ENCODE data around the gene ELN. TPM values are rescaled to one million over a fixed set of nuclear protein-coding genes. Genes with fewer than 3 reads are reported as not detected.

Gene ELN
- total and polyA plus RNA-seq, 2 of the 8 experiments (the other 6 are each of a cell fraction or from before 2014, with no cell fraction given) = 5.1 to 5.6 TPM

GRCh38 chr7:74052628-74053027 lies 24.7 kb downstream of the ELN start:
- Histone ChIP-seq H3K27ac (ENCODE audit: low read depth, low read length) (no peak overlapping the region), H2BK120ac (replicated peaks; ENCODE audit: low read depth, low read length) (no peak overlapping the region), H2BK5ac (ENCODE audit: low read depth, low read length) (0 out of 2 replicates have a peak overlapping the region, but pooled peaks have one; percentile 12), H2AK5ac (ENCODE audit: low read depth, low read length) (no peak overlapping the region), H3K27me3 (replicated peaks in 1 of 4; ENCODE audit: control insufficient read depth in 3 of 4, extremely low read depth in 1 of 4, insufficient read depth in 3 of 4, low read length in 3 of 4) (peaks cover 0 to under 1% (median 0%) of the 10 kb centered on the region in 4 experiments; a peak in 1 of 7 replicates), H3K4me2 (ENCODE audit: insufficient read depth in 1 of 2, low read depth in 2 of 2, low read length in 2 of 2) (no peak overlapping the region), H2BK12ac (ENCODE audit: low read depth, low read length) (no peak overlapping the region), H2AFZ (ENCODE audit: low read length) (no peak overlapping the region), H3K14ac (ENCODE audit: insufficient read length) (no peak overlapping the region), H4K8ac (ENCODE audit: extremely low read depth, insufficient read depth, low read length) (no peak overlapping the region), H4K20me1 (replicated peaks in 1 of 2; ENCODE audit: control insufficient read depth in 1 of 2, insufficient read depth in 2 of 2, low read length in 2 of 2) (peaks cover 0 to 2% of the 10 kb centered on the region in 2 experiments), H3K23ac (ENCODE audit: insufficient read length) (no peak overlapping the region), H2BK15ac (ENCODE audit: low read length) (no peak overlapping the region), H2BK20ac (ENCODE audit: low read length) (no peak overlapping the region), H3K4ac (replicated peaks; ENCODE audit: insufficient read length, low read depth, low read length) (no peak overlapping the region), H4K5ac (ENCODE audit: insufficient read length, low read depth, low read length) (no peak overlapping the region), H3K23me2 (ENCODE audit: low read depth, low read length) (peaks cover 28% of the 10 kb centered on the region; the same call in 1 of the 2 replicates), H3K79me1 (ENCODE audit: low read depth, low read length) (no peaks in the 10 kb centered on the region), H3K18ac (ENCODE audit: extremely low read depth, low read length) (no peak overlapping the region), H3K56ac (replicated peaks; ENCODE audit: insufficient read length, low read depth, low read length) (no peak overlapping the region), H3K36me3 (ENCODE audit: control insufficient read depth in 2 of 4, insufficient read depth in 4 of 4, low read length in 3 of 4) (no peaks in the 10 kb centered on the region), H3K79me2 (ENCODE audit: control insufficient read depth in 1 of 2, insufficient read depth in 2 of 2, low read length in 2 of 2) (no peaks in the 10 kb centered on the region), H4K91ac (replicated peaks; ENCODE audit: insufficient read length, low read length) (no peak overlapping the region), H3K4me3 (ENCODE audit: extremely low read depth in 1 of 4, insufficient read depth in 2 of 4, low read depth in 3 of 4, low read length in 4 of 4) (no peak overlapping the region), H3K9me3 (ENCODE audit: insufficient read depth in 2 of 2, low read depth in 1 of 2, low read length in 1 of 2) (no peaks in the 10 kb centered on the region), H3K9ac (replicated peaks in 1 of 4; ENCODE audit: extremely low read depth in 1 of 4, low read depth in 3 of 4, low read length in 3 of 4) (no peak overlapping the region), H3K4me1 (replicated peaks in 1 of 4; ENCODE audit: control insufficient read depth in 3 of 4, insufficient read depth in 4 of 4, low read length in 3 of 4) (peaks cover 0 to 8% (median 3%) of the 10 kb centered on the region in 4 experiments; a peak in 3 of 7 replicates)
- ChIA-PET POLR2A (ENCODE audit: partially characterized antibody) (interaction anchor here (0.6 to 1.8 kb wide), 5 partner anchors 9 to 190 kb away, joined by 3 to 5 read pairs (median 3); no protein-coding TSS in a partner anchor), CTCF (ENCODE audit: partially characterized antibody) (interaction anchor here (0.5 to 3.3 kb wide), 7 partner anchors 12 to 154 kb away, joined by 3 to 15 read pairs (median 4); partner anchors contain the start of gene ELN)
- 14% methylated on average over 1 of the region's 1 CpG; no CpG with 5 or more reads in 1 of the 2 experiments for WGBS, 2 experiments (ENCODE audit: extremely low coverage in 1 of 2, insufficient coverage in 1 of 2, insufficient read length in 1 of 2, insufficient replicate concordance in 2 of 2, low coverage in 1 of 2, low lambda C conversion rate in 2 of 2, missing lambda C conversion rate in 1 of 2)
- DNase-seq (ENCODE audit: low read depth in 1 of 2, low spot score in 2 of 2) = no peak
- FAIRE-seq = no peak
- TF ChIP-seq SP1 (IDR thresholded peaks at IDR 0.05; ENCODE audit: low read depth, low read length) (no peak), EZH2 (IDR thresholded peaks at IDR 0.05; ENCODE audit: low read depth, low read length, severe bottlenecking) (no peak), TEAD4 (IDR thresholded peaks at IDR 0.05; ENCODE audit: low read depth, low read length) (no peak), ATF3 (IDR thresholded peaks at IDR 0.05; ENCODE audit: insufficient read depth, low read depth, low read length) (no peak), CHD2 (IDR thresholded peaks at IDR 0.05; ENCODE audit: low read length) (no peak), SP4 (IDR thresholded peaks at IDR 0.05; ENCODE audit: low read length) (no peak), JUN (IDR thresholded peaks at IDR 0.05; ENCODE audit: low read depth, low read length) (no peak), CTBP2 (IDR thresholded peaks at IDR 0.05; ENCODE audit: borderline replicate concordance, insufficient read depth, insufficient read length, low read length) (no peak), RFX5 (IDR thresholded peaks at IDR 0.05; ENCODE audit: borderline replicate concordance, low read depth, low read length) (no peak), FOSL1 (IDR thresholded peaks at IDR 0.05; ENCODE audit: insufficient read depth, low read depth, low read length) (no peak), KDM1A (IDR thresholded peaks at IDR 0.05; ENCODE audit: borderline replicate concordance, low read length) (no peak), GABPA (IDR thresholded peaks at IDR 0.05; ENCODE audit: borderline replicate concordance, insufficient read depth, low read length) (no peak), SIN3A (conservative IDR thresholded peaks at IDR 0.05 in 1 of 2, IDR thresholded peaks at IDR 0.05 in 1 of 2; ENCODE audit: low read depth in 1 of 2, low read length in 2 of 2) (no peak)
